Natural killer cell (primary cell): ENCODE data around the gene HTR4. TPM values are rescaled to one million over a fixed set of nuclear protein-coding genes. Genes with fewer than 3 reads are reported as not detected.

Experiments used
- ATAC-seq, 3 donors: fragments of 150-1000 bp in 2 of 3; fragments of 200-7000 bp in 1 of 3; cut with Tn5 transposase; 1 replicate in 1 of 3; 2 replicates in 2 of 3; pipeline ENCODE4 v1.10.0; 2021; ENCODE audit warnings: mild to moderate bottlenecking in 2 of 3, moderate library complexity in 2 of 3
- DNase-seq, 2 donors: peaks; one replicate each; pipeline versions ENCODE4 v3.0.0 to v3.0.0-alpha.2; 2013 to 2021; ENCODE audit warnings: mixed read lengths in 1 of 2
- H3K27ac ChIP-seq: one replicate; pipeline ENCODE4 v1.5.1; 2013; ENCODE audit warnings: mild to moderate bottlenecking, low read length
- H3K27me3 ChIP-seq: one replicate; pipeline ENCODE4 v1.6.1; 2013; ENCODE audit warnings: low read length; ENCODE audit not compliant: control insufficient read depth, insufficient read depth
- H3K36me3 ChIP-seq: one replicate; pipeline ENCODE4 v1.6.1; 2013; ENCODE audit warnings: low read length; ENCODE audit not compliant: control insufficient read depth, insufficient read depth
- H3K4me1 ChIP-seq: one replicate; pipeline ENCODE4 v1.6.1; 2013; ENCODE audit warnings: low read length; ENCODE audit not compliant: control insufficient read depth, insufficient read depth
- H3K4me3 ChIP-seq: one replicate; pipeline ENCODE4 v1.5.1; 2013; ENCODE audit warnings: low read length
- H3K9me3 ChIP-seq: one replicate; pipeline ENCODE4 v1.6.1; 2013; ENCODE audit warnings: low read length; ENCODE audit not compliant: control insufficient read depth, insufficient read depth
- H3K27ac Mint-ChIP-seq, 2 donors: one replicate each; pipeline ENCODE4 v1.8.0; 2022; ENCODE audit warnings: mild to moderate bottlenecking in 2 of 2, mixed read lengths in 2 of 2, moderate library complexity in 1 of 2
- H3K27me3 Mint-ChIP-seq, 2 donors: one replicate each; pipeline ENCODE4 v1.8.0; 2022; ENCODE audit warnings: low read depth in 2 of 2, mixed read lengths in 2 of 2
- H3K36me3 Mint-ChIP-seq: one replicate; pipeline ENCODE4 v1.8.0; 2022; ENCODE audit warnings: mixed read lengths
- H3K4me1 Mint-ChIP-seq, 2 donors: one replicate each; pipeline ENCODE4 v1.8.0; 2022; ENCODE audit warnings: mixed read lengths in 2 of 2
- H3K4me3 Mint-ChIP-seq: one replicate; pipeline ENCODE4 v1.8.0; 2022; ENCODE audit warnings: mild to moderate bottlenecking, moderate library complexity, mixed read lengths
- H3K9me3 Mint-ChIP-seq, 2 donors: one replicate each; pipeline ENCODE4 v1.8.0; 2022; ENCODE audit warnings: mixed read lengths in 2 of 2
- WGBS: methylation state at CpG from one replicate; pipeline ENCODE4 v1.1.7; 2013; ENCODE audit warnings: missing lambda C conversion rate; ENCODE audit not compliant: insufficient coverage; 5-methylcytosine and 5-hydroxymethylcytosine counted together
- intact Hi-C: fragments of 100-400 bp; cut with micrococcal nuclease; formaldehyde crosslinking; loops from one replicate; pipeline ENCODE4 v1.14.2; 2022
- total RNA-seq, 4 donors: library from RNA; stranded (reverse); fragments of 120-200 nt in 1 of 4; gene quantifications; one replicate each; pipeline versions ENCODE4 v1.2.3 to v1.2.4, GENCODE V29; 2013 to 2022
- TF ChIP-seq, protein P1 (sequence below): fragments of 200-600 bp; IDR thresholded peaks from one replicate; pipeline ENCODE4 v1.8.0; 2022; ENCODE audit warnings: antibody characterized with exemption

HTR4 gene
- total RNA-seq, 3 donors from 2014 or later (not counting 1 experiment from before 2014, with no cell fraction given): not detected

DNA sequence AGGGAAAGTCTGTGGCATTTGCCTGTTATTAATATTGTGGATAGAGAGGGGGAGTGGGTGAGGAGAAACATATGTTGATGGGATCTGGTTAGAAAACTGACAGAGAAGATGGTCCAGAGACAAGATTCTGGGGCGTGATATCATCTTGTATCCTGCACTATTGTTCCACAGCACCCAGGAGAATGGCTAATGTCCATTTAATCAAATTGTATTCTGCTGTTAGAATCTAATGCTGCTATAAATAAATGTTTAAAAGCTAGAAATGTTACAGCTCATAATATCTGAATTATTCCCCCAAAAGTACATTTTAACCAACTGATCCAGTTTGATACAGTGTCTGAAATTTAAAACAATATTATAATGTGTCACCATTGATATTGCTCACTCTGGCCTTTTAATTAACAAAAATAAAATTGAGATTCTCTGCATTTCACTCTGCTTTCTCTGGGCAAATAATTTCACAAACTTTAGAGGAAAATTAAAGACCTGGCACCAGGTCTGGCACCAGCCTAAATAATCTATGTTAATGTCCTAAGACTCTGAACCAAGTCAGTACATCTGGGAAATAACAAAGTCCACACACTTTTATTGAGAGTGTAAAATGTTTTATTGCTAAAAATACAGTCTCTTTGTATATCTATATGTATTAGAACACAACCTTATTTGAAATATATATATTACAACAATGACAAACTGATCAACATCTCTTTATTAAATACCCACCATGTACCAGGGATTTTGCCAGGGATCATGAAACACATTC, 18.8 kb downstream of the HTR4 start:
- no peaks in the 10 kb centered on the region for H3K36me3 Mint-ChIP-seq
- peaks cover 44 to 64% of the 10 kb centered on the region in 2 donors for H3K27me3 Mint-ChIP-seq
- ATAC-seq: no peak
- no peak overlapping the region for H3K27ac Mint-ChIP-seq
- Histone ChIP-seq H3K9me3 (no peaks in the 10 kb centered on the region), H3K4me1 (no peaks in the 10 kb centered on the region), H3K27me3 (peaks cover 14% of the 10 kb centered on the region), H3K36me3 (no peaks in the 10 kb centered on the region), H3K4me3 (no peak overlapping the region), H3K27ac (no peak overlapping the region)
- intact Hi-C loops: no loop called here
- DNase-seq: no peak
- H3K4me1 Mint-ChIP-seq: peaks cover 3 to 11% of the 10 kb centered on the region in 2 donors
- H3K9me3 Mint-ChIP-seq: no peaks in the 10 kb centered on the region
- 83% methylated on average over 1 of the region's 1 CpG for WGBS
- TF ChIP-seq, protein P1, sequence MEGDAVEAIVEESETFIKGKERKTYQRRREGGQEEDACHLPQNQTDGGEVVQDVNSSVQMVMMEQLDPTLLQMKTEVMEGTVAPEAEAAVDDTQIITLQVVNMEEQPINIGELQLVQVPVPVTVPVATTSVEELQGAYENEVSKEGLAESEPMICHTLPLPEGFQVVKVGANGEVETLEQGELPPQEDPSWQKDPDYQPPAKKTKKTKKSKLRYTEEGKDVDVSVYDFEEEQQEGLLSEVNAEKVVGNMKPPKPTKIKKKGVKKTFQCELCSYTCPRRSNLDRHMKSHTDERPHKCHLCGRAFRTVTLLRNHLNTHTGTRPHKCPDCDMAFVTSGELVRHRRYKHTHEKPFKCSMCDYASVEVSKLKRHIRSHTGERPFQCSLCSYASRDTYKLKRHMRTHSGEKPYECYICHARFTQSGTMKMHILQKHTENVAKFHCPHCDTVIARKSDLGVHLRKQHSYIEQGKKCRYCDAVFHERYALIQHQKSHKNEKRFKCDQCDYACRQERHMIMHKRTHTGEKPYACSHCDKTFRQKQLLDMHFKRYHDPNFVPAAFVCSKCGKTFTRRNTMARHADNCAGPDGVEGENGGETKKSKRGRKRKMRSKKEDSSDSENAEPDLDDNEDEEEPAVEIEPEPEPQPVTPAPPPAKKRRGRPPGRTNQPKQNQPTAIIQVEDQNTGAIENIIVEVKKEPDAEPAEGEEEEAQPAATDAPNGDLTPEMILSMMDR: no peak
- no peak overlapping the region for H3K4me3 Mint-ChIP-seq

DNA sequence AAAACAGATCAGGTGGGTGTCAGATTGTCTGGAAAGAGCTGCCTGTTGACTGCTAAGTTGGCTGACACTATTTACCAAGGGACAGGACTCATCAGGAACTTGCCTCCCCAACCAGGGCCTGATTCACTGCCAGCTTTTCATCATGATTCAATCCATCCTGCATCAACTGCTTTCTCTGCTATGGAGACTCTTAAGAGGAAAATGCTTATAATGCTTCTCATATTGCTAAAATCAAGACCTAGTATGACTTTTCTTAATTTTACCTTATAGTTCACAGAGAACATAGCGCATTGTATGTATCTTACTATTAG, 21.3 kb downstream of the HTR4 start:
- Histone ChIP-seq H3K27ac (no peak overlapping the region), H3K4me3 (no peak overlapping the region), H3K4me1 (no peaks in the 10 kb centered on the region), H3K27me3 (peaks cover 14% of the 10 kb centered on the region), H3K36me3 (no peaks in the 10 kb centered on the region), H3K9me3 (no peaks in the 10 kb centered on the region)
- intact Hi-C loops: no loop called here
- H3K9me3 Mint-ChIP-seq: no peaks in the 10 kb centered on the region
- H3K36me3 Mint-ChIP-seq: no peaks in the 10 kb centered on the region
- TF ChIP-seq, protein P1: no peak
- H3K27ac Mint-ChIP-seq: no peak overlapping the region
- ATAC-seq: no peak
- peaks cover 3 to 11% of the 10 kb centered on the region in 2 donors for H3K4me1 Mint-ChIP-seq
- no peak for DNase-seq
- H3K27me3 Mint-ChIP-seq: peaks cover 34 to 63% of the 10 kb centered on the region in 2 donors
- no peak overlapping the region for H3K4me3 Mint-ChIP-seq
- WGBS: no CpG with 5 or more reads among the region's 1 CpG

DNA sequence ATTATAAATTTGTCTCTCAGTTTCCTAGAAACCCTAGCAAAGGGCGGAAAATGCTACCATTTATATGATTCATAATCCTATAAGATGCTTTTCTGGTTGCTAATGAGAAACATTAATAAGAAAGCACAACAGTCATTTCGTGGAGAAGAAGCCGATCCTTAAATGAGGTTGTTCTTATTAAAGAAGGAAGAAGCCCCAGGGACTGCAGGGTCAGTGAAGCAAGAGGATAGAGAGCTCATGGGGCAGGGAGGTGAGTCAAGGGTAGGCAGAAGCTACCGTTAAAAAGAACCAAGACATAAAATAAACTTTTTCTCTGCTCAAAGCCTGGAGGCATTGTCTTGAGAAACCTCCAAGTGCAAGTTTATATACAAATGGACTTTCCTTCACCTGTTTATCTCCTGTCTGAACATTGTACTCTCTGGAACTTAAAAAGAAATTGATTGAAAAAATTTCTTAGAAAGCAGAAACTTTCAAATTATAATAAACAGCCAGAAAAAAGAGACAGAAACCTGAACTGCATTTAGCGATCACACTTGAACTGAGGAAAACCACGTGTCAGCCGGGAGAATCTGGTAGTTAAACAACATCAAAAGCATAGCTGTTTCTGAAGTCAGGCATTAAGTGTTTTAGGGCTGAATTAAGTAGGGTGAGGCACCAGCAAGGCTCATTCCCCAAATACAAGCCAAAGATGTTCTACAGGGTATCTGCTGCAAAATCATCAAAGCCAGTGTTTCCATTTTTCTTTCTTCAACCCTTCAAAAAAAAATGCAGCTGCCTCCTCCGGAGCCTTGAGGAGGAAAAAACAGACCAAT, 21.9 kb downstream of the HTR4 start:
- no peaks in the 10 kb centered on the region for H3K36me3 Mint-ChIP-seq
- TF ChIP-seq, protein P1: no peak
- ATAC-seq: peak in 1 of 3 donors; percentile 61
- no peak overlapping the region for H3K27ac Mint-ChIP-seq
- H3K9me3 Mint-ChIP-seq: no peaks in the 10 kb centered on the region
- H3K27ac ChIP-seq: no peak overlapping the region
- H3K4me3 ChIP-seq: no peak overlapping the region
- peak in 1 of 2 donors; percentile 17 for DNase-seq
- no peak overlapping the region for H3K4me3 Mint-ChIP-seq
- peaks cover 30 to 59% of the 10 kb centered on the region in 2 donors for H3K27me3 Mint-ChIP-seq
- H3K27me3 ChIP-seq: peaks cover 14% of the 10 kb centered on the region
- no peaks in the 10 kb centered on the region for H3K4me1 ChIP-seq
- WGBS: 38% methylated on average over 7 of the region's 8 CpGs
- H3K36me3 ChIP-seq: no peaks in the 10 kb centered on the region
- H3K9me3 ChIP-seq: no peaks in the 10 kb centered on the region
- intact Hi-C loops: no loop called here
- H3K4me1 Mint-ChIP-seq: peaks cover 3 to 11% of the 10 kb centered on the region in 2 donors
